IPS-NIHi11 (cell line): ENCODE measurements around the gene ADRA2C.

ENCODE experiments used
- DNase-seq: peaks from one replicate; pipeline ENCODE4 v3.0.0; 2012; ENCODE audit warnings: mixed read lengths, low spot score

ADRA2C gene

DNA sequence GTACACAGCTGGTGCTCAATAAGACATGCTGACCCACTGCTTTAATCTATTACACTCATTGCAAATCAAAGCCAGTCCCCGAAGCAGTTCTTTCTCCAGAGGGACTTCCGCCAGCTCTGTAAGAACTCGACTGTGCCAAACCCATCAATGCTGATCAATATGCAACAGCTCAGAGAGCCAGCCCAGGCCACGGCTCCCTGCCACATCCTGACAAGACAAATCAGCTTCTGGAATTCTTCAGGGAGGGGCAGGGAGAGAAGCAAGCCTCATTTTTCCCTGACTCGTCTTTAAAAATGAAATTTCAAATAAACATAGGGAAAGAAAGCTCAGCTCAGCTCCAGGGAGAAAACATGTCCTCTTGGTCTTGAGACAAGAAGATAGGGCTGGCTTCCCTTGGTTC, 5.3 kb upstream of the ADRA2C start:
- no peak for DNase-seq

DNA sequence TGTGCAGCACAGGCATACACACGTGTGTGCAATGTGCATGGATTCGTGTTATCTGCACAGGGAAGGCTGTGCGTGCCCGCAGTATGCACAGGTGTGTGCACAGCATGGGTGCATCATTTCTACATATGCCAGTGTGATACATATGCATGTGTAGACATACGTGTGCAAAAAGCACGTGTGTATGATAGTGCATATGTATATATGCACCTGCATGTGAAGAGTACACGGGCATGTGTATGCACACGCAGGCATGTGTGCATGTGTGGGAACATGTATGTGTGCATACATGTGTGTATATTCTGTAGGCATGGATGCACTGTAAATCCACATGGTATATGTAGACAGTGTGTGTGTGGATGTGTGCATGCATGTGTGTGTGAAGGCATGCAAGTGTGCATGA, 3.9 kb upstream of the ADRA2C start:
- no peak for DNase-seq

DNA sequence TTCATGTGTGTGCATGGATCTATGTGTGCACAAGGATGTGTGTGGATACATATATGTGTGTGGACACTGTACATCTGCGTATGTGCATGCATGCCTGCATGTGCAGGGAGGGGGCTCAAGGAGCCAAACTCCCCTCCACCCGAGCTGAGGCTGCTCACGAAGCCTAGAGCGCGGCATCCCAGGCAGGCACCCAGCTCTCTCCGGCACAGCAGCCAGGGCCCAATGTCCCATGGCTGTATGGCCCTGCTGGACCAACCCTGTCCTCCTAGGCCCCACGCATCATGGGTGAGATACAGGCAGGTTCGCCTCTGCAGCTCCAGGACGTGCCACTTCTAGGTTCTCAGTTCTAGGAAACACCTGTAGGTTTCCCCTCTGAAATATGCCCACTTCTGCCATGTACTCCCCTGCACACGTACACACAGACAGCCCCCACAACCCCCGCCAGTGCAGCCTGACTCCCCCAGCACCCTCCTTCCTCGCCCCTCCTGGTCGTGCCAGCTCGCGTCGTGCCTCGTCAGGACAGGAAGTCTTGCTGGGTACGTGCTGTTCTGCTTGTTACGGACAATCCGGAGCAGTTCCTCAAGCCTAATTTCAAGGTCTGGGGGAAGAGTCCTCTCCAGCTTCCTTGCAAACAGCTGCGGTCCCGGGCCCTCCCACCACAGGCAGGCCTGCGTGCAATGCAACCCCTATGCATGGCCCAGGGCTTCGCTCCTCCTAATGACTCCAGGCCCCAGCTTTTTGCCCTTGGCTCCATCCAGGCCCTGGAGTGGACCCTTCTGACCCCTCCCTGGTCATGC, 3.2 kb upstream of the ADRA2C start:
- no peak for DNase-seq

DNA sequence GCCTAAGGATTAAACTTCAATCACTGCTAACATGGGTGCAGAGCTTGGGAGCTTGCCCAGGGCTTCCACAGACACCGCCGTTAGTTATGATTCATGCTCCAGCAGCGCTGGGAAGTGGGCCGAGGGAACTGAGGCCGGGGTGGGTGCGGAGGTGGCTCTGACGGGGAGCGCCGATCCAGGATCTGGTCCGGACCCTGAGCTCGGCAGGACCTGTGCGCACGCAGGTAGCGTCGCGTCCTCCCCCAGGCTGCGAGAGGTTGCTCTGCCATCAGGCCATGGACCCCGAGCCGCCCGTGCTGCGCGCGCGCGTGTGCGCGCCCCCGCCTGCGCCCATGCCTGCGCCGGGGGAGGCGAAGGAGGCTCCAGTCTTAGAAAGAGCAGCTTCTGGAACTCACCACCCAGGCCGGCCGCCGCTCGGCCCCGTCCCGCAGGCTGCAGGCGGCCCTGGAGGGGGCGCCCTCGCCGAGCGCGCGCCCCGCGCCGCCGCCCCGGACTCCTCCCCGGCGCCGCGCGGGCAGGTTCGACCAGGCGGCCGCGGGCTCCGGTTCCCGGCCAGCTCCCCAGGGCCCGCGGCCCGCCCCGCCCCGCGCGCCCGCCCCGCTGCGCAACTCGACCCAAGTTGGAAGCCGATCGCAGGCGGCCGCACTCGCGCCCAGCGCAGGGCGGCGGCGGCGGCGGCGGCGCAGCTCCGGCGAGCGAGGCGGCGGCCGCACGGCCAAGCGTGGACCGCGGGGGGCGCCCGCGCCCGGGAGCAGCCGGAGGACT, 732 bp upstream of the ADRA2C start:
- peak; percentile 89 for DNase-seq

DNA sequence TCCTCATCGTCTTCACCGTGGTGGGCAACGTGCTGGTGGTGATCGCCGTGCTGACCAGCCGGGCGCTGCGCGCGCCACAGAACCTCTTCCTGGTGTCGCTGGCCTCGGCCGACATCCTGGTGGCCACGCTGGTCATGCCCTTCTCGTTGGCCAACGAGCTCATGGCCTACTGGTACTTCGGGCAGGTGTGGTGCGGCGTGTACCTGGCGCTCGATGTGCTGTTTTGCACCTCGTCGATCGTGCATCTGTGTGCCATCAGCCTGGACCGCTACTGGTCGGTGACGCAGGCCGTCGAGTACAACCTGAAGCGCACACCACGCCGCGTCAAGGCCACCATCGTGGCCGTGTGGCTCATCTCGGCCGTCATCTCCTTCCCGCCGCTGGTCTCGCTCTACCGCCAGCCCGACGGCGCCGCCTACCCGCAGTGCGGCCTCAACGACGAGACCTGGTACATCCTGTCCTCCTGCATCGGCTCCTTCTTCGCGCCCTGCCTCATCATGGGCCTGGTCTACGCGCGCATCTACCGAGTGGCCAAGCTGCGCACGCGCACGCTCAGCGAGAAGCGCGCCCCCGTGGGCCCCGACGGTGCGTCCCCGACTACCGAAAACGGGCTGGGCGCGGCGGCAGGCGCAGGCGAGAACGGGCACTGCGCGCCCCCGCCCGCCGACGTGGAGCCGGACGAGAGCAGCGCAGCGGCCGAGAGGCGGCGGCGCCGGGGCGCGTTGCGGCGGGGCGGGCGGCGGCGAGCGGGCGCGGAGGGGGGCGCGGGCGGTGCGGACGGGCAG, 792 bp downstream of the ADRA2C start:
- peak; percentile 77 for DNase-seq

DNA sequence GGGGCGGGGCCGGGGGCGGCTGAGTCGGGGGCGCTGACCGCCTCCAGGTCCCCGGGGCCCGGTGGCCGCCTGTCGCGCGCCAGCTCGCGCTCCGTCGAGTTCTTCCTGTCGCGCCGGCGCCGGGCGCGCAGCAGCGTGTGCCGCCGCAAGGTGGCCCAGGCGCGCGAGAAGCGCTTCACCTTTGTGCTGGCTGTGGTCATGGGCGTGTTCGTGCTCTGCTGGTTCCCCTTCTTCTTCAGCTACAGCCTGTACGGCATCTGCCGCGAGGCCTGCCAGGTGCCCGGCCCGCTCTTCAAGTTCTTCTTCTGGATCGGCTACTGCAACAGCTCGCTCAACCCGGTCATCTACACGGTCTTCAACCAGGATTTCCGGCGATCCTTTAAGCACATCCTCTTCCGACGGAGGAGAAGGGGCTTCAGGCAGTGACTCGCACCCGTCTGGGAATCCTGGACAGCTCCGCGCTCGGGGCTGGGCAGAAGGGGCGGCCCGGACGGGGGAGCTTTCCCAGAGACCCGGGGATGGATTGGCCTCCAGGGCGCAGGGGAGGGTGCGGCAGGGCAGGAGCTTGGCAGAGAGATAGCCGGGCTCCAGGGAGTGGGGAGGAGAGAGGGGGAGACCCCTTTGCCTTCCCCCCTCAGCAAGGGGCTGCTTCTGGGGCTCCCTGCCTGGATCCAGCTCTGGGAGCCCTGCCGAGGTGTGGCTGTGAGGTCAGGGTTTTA, 1.5 kb downstream of the ADRA2C start:
- DNase-seq: peak; percentile 69

DNA sequence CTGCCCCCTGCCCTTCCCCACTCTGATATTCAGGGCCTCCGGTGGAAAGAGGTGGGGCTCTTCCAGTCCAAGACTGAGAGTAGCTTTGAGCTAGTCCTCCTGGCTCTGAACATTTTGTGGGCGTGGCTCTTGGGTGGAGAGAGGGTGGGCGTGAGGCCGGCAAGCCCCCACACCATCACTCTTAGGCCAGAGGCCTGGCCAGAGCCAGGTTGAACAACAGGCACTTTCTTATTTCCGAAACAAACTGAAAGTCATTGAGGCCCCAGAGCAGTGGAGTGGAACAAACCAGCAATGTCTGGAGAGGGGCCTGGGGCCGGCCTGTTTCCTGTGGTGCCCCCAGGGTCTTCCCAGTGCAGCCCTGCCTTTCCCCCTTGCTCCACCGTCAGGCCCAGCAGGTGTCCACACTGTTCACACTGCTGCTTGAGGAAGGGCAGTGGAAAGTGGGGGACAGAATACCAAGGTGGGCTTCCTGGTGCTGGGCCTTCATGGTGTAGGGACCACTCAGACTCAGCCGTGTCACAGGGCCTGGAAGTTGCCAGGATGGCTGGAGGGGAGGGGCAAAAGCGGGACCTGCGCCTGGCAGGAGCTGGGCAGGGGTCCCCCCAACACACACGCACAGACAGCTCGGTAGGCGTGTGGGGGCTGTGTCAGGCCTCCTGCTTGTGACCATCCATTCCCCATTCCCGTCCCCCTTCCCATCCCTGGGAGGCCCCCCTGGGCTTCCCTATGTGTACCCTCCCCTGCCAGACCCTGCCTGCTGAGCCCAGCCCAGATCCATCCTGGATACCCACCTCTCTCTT, 2.9 kb downstream of the ADRA2C start:
- no peak for DNase-seq

DNA sequence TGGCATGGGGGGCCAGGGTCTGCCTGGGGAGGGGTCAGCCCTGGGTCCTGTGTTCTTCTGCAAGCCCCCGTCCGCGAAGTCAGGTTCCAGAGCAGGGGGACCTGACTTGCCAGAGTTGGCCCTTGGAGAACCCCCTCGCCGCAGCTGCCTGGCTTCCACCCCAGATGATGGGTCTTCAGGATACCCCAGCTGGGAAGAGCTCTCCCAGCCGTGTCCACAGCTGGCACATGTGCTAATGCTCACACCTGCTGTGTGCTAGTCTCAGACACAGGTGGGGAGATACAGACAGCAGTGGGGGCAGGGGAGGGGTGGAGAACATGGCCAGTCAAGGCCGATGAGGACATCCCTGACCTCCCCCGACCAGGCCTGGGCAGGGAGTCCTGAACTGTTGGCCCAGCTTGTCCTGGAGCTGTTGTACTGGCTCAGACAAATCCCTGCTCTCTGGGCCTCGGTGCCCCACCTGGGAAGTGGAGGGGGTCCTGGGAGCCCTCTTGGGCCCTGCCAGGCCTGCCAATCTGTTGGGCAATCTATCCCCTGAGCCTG, 3.5 kb downstream of the ADRA2C start:
- no peak for DNase-seq

DNA sequence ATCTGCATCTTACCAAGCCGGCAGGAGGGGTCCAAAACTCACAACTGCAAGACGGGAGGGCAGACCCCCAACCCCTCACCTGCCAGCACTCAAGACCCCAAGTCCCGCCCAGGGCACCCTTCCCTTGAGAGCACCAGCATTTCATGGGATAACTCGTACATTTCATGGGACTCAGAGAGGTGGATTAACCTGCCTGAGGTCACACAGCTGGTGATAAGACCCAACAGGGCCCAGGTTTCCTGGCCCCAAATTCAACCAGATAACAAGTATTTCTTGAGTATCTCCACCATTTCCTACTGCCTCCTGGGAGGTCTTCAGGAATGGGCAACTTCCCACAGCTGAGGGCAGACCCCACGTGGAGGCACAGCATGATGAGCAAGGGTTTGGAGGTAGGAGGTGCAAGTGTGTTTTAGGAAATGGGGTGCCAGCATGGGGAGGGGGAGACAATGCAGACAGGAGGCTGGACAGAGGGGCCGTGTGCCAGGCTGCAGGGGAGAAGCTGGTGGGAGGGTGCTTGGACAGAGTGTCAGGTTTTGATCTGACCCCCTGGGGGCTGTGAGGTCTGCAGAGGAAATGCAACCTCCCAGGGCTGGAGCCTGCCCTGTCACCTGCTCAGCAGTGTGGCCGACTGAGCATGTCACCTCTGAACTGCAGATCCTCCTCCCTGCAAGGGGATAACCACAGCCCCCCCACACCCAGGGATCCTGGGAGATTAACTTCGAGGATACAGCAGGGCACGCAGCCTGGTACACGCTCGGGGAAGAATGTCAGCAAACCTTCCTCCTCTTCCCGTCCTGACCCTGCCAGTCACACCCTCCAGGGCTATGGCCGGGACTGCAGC, 4.4 kb downstream of the ADRA2C start:
- DNase-seq: no peak

DNA sequence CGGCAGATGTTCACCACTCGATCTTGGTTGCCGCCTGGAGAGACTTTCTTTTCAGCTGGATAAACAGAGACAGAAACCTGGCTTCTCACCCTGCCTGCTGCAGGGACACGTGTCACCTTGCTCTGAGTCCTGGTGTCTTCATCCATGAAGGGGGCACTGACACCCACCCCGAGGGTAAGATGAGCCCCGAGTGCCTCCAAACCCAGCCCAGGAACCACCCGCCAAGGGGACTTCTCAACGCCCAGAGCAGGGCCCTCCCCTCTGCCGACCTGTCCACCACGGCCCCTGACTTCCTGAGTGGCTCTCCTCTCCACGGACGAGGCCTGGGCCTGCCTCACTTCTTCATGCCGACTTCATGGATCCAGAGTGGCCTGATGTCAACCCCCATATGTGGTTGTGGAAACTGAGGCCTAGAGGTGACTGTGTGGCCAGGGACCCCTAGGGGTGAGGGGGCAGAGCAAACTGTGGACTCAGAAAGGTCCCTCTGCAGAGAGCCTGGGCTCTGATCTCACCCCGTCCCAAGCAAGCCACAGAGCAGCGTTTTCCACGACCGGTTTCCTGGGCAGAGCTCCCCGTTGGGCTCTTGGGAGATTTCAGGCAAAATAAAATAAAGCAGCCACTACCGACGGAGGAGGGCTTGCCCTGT, 5.1 kb downstream of the ADRA2C start:
- DNase-seq: no peak

DNA sequence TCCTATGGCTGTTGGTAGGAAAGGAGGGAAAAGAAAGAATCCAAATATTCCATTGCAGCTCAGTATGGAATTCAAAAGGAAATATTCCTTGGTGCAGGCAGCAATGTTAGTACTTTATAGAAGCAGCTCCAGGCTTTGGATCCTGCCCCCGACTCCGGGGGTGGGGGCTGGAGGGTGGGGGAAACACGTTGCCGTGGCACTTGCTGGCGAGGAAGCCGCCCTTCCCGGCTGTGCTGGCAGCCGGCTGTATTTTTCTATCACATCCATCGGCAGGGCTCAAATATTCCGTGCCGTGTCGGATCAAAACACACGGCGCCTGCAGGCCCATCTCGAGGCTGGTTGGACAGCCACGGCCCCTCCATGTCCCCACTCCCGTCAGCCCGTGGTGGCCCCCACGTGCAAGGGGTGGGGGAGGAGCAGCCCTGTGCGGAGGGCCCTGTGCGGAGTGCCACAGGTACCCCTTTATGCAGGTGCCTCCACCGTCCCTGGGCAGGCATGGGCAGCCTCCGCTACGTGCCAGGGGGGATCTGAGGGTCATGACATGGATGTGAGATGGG, 5.8 kb downstream of the ADRA2C start:
- no peak for DNase-seq

DNA sequence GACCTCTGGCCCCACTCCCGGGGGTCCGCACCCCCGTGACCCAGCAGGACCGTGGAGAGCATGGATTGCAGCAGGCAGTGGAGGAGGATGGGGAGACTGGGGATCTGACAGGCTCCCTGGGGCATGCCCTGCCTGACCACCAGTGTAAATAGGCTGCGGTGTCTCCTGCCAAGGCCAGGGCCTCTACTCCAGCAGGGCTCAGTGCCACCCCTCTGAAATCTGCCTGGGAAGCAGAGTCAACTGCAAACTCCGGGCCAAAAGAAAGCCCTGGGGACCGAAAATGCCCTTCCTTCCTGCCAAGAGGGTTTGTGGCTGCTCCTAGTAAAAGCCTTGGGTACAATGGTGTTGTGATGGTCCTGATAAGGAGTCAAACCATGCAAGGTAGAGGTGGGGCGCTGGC, 6.4 kb downstream of the ADRA2C start:
- no peak for DNase-seq

DNA sequence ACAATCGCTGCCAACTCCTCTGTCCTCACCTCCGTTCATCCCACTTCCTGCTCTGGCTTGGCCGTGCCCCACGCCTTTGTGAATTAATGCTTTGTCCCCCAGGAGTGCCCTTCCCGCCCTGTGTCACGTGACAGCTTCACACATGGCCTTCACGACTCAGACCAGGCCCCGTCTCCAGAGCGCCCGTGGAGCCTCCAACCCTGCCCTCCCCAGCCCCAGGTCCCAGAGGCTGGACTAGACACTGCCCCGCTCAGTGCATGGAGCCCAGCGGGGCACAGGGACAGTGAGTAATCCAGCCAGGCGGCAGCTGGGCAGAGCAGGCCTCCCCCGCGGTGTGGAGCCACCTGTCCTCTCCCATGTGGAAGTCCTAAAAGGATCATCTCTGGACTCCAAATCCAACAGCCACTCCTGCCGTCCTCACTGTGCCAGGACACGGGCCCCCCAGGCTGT, 7.4 kb downstream of the ADRA2C start:
- no peak for DNase-seq

DNA sequence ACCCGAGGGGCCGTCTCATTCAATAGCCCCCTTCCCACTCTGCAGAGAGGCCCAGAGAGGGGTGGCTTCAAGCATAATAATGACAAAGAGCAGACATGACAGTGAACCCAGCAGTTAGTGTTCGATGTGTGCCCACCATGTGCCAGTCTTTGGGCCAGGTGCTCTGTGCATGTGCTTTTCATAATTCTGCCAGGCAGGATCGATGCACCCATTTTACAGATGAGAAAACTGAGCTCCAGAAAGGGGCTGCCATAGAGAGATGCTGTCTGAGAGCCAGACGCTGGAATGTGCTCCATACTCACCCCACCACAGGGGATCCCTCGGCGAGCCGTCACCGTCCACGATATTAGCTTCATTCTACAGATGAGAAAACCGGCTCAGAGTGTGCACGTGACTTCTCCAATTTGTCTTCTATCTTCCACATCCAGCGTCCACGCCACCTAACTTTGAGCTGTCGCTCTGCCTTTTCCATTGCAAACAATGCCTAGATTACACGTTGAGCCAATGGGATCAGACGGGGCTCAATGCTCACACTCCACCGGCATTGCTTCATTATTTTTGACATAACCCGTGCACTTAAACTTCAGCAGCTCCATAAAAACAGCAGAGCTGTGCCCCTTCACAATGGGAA, 8.2 kb downstream of the ADRA2C start:
- DNase-seq: no peak

DNA sequence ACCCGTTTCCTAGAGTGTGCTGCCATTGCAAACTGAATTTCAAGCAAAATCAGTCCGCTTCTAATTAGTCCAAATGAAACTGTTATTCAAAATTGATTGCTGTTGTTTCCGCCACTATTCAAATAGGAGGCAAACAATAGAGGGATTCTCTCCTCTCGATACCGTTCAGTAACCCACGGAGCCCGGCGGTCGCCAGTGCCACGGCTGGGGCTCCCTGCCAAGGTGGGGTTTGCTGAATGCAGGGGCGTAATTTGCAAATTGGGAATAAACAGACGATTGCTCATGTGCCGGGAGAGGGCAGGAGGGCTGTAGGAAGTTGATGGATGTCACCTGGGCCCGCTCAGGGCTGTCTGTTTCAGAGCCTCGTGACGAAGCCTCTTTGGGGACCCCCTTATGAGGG, 8.8 kb downstream of the ADRA2C start:
- DNase-seq: no peak

DNA sequence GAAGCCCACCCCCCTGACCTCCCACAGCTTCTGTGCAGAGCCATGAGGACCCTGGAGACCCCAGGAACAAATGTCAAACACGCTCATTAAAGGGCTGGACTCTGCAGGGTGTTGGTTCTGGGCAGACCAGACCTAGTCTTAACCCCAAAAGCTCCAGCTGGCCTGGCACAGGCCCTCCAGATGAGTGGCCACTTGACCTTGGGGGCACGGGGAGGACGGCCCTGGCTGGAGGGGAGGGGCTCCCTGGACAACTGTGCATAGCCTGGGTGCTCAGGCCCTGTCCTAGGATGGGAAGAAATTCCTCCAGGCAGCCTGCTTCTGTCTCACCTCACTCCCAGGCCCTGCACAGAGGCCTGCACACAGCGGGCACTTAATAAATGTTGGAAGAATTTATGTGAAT, 9.4 kb downstream of the ADRA2C start:
- no peak for DNase-seq

DNA sequence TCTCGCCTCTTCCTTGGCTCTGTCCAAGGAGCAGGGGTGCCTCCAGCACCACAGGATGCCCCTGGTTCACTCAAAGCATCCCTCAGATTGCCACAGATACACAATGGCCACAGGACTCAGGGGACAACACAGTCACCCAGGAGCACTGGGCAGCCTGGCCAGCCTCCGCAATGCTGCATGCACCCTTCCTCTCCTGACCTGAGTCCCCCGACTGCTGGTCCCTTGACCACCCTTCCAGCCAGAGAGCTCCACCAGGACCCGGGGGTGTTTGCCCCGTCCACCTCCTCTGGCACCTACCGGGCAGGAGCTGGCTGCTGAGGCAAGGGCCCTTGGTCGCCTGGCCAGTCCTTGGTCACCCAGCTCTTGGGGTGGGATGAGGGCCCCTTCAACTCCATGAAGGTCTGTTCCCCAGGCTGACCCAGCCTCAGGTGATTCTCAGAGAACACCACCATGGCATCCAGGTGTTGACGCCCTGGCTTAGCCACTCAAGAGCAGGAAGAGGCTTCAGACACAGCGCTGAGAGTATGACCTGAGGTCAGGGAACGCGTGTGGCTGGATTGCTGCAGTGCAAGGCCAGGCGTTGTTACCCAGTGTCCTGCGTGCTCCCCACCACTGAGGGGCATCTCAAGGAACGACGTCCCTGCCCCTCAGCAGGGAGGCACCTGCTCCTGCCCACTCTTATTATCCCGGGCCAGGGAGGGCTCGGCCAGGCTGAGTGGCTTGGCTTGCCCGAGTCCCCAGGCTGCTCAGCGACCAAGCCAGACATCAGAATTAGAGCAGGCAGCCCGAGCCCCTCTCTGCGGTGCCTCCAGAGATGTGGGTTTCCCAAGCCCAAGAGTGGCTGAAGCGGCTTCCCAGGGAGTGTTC, 10.2 kb downstream of the ADRA2C start:
- DNase-seq: no peak

DNA sequence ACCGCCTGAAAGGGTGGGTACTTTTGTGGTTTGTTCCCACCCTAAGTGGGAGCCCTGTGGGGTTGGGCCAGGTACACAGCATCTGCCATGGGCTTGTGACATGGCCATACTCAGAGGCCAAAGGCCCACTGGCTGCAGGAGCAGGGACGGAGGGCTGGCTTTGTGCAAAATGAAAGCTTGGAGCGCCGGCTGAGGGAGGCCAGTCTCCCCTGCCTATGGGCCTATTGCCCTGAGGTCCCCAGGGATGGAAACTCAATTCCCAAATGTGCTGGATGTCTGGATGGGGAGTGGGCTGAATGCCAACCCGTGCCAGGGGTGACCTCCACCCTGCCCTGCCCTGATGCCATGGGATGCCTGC, 10.8 kb downstream of the ADRA2C start:
- DNase-seq: no peak
